ENCODE data around the gene PARD3B.

GRCh38 chr2:205180730-205181129 lies 635.5 kb downstream of the PARD3B start:
- no peak for TF ChIP-seq POLR2A (IDR thresholded peaks at IDR 0.05; ENCODE audit: low read length)
- TF ChIP-seq GATA1 (IDR thresholded peaks at IDR 0.05; ENCODE audit: low read depth, low read length), result no peak

Data from erythroblast (primary cell).